NCI-H2227 treated with DMSO at 0.1 percent for 48 hours (cell line): ENCODE data around the gene TSPAN4.

ENCODE experiments used
- DNase-seq: peaks from one replicate; lab custom pipeline; 2025; lab: John Stamatoyannopoulos, UW

The TSPAN4 gene

DNA sequence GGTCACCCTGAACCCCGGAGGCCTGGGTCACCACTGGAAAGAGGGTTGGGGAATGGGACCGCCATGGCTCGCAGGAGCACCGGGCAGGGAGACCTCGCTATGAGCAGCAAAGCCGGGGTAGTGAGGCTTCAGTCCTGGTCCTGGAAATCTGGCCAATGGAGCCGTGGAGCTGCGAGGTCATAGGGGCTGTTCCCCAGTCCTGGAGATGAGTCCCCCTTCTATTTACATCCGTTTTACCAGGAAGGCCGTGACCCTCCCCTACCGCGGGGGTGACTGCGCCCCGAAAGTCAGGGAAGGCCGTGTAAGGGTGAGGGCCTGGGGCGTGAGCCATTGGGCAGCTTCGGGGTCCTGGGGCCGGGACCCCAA, 38.1 kb upstream of the TSPAN4 start:
- no peak for DNase-seq

DNA sequence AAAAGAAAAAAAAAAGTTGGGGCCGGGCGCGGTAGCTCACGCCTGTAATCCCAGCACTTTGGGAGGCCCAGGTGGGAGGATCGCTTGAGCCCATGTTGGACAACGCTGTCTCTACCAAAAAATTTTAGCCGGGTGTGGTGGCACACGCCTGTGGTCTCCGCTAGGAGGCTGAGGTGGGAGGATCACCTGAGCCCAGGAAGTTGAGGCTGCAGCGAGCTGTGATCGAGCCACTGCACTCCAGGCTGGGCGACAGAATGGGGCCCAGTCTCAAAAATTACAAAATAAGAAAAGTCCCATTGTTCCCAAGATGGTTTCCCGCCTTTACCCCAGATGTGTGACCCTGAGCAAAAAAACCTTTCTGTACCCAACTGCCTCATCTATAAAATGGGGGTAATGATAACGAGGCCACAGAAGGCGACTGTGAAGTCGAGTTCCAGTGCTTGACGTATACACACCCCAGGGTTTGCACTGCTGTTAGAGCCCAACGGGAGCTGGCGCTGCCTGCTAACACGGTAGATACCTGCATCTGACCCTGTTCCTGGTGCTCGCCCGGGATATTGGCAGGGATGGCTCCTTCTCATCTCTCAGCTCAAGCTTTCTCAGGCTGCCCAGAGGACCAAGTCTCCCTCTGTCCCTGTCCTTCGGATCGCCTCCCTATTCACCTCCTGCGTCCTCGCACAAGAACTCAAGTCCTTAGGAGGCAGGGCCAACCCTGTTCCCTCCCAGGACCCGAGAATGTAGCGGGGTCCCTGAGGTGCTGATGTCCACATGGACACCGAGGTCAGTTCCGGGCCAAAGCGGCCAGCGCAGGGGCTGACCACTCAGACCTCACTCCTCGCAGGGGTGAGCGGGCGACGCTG, 34.0 kb upstream of the TSPAN4 start:
- peak; percentile 71 for DNase-seq

GRCh38 chr11:809287-810039, 33.2 kb upstream of the TSPAN4 start, which contains the start of gene RPLP2:
Gene RPLP2, plus strand, starts transcription at chr11:809967. Its CDS starts 268 bp downstream, at chr11:810235.
- peak; percentile 100 for DNase-seq

DNA sequence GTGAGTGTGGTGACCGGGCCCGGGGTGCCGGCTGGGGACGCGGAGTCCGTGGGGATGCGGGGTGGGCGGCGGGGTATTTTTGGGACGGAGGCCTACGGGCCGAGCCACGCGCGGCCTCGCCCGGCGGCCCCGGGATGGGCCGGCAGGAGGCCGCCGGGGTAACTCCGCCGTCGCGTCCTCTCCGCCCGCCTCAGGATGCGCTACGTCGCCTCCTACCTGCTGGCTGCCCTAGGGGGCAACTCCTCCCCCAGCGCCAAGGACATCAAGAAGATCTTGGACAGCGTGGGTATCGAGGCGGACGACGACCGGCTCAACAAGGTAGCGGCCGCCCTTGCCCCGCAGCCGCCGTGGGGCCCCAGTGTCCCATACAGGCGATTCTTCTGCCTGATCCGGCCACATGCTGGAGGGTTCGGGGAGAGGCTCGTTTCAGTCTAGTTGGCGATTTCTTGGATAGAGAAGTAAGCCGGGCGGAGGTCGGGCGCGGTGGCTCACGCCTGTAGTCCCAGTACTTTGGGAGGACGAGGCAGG, 32.5 kb upstream of the TSPAN4 start:
- DNase-seq, result no peak

GRCh38 chr11:811446-812245, 31.0 kb upstream of the TSPAN4 start:
- DNase-seq, result no peak

- DNase-seq, result no peak
Measured at GRCh38 chr11:812390-812789, 30.3 kb upstream of the TSPAN4 start.

DNA sequence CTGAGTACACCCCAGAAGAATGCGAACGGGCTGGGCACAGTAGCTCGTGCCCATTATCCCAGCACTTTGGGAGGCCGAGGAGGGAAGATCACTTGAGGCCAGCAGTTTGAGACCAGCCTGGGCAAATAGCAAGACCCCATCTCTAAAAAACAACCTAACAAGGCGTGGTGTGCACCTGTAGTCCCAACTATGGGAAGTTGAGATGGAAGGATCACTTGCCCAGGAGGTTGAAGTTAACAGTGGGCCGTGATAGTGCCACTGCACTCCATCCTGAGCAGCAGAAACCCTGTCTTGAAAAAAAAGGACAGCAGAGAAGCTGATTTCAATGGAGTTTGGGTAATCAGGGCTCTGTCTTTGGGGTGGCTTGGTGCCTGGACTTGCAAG, 29.6 kb upstream of the TSPAN4 start:
- DNase-seq, result no peak

DNA sequence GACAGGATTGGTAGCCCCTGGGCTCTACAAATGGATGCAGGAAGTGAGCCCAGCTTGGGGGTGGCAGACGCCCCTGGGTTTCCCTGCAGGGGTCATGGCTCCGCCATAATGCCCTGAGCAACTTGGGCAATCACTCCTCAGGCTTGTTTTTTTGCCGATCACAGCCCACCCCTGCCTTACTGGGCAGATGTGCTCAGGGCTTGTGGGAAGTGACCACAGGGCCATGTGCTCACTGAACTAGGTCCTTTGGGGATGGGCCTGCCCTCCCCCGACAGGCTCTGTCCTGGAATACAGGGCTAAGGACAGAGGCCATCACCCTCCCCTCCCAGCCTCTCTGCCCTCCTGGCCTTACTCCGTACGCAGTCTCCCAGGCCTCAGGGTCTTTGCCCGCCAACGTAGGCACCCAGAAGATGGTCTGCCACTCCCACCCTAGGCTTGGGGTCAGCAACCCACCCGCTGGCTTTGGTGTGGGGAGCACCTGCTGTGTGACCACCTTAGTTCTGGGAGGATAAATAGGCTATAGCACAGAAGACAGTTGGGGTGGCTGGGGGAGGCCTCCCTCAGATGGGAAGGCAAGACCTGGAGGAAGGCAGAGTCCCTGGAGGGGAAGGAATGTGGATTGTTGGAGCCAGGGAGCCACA, 29.1 kb upstream of the TSPAN4 start:
- no peak for DNase-seq

DNA sequence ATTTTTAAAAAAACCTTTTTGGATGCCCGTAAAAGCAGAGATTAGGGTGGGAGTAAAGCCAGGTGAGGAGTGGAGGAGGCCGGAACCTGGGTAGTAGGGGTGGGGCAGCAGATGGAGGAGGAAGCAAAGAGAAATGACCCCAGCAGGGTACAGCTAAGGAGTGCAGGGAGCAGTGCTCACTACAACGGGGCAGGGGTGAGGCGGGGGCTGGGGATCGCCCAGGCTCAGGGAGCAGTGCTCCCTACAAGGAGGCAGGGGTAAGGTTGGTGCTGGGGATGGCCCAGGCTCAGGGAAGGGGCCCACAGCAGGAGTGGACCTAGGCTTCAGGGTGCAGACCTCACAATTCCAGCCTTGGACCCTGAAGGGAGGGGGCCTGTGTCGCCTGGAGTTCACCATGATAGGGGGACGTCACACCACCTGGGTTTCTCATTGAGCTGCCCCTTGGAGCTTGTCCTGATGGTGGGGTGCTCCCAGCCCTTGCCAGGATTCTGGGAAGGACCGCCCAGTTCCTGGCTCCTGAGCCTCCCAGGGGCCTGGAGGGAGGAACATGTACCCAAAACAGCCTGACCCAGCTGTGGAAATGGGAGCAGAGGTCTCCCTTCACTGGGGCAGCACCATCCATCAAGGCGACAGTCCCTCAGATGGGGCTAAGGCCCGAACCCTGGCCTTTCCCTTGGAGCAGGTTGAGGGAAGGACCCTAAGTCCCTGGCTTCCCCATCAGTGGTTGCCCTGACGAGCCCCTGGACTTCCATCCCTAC, 26.8 kb upstream of the TSPAN4 start:
- DNase-seq, result no peak

DNA sequence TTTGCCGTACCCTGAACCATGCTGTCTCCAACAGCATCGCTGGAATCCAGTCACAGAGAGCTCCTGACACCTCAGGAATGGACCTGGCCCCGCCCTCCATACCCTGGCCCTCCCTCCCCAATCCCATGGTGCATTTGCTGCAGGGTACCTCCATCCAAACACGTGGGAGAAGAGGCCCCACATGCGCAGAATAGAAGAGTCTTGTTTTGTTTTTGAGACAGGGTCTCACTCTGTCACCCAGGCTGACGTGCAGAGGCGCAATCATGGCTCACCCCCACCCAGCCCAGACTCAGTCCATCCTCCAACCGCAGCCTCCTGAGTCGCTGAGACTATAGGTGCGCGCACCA, 26.2 kb upstream of the TSPAN4 start:
- no peak for DNase-seq

- no peak for DNase-seq
Measured at GRCh38 chr11:818396-819128, 24.1 kb upstream of the TSPAN4 start, which contains the start of gene PNPLA2. Gene PNPLA2, plus strand, starts transcription at chr11:818914. Its CDS starts 805 bp downstream, at chr11:819719.

GRCh38 chr11:819129-819931, 23.3 kb upstream of the TSPAN4 start:
- DNase-seq, result peak; percentile 92

GRCh38 chr11:819943-820649, 22.6 kb upstream of the TSPAN4 start:
- DNase-seq, result peak; percentile 49

DNA sequence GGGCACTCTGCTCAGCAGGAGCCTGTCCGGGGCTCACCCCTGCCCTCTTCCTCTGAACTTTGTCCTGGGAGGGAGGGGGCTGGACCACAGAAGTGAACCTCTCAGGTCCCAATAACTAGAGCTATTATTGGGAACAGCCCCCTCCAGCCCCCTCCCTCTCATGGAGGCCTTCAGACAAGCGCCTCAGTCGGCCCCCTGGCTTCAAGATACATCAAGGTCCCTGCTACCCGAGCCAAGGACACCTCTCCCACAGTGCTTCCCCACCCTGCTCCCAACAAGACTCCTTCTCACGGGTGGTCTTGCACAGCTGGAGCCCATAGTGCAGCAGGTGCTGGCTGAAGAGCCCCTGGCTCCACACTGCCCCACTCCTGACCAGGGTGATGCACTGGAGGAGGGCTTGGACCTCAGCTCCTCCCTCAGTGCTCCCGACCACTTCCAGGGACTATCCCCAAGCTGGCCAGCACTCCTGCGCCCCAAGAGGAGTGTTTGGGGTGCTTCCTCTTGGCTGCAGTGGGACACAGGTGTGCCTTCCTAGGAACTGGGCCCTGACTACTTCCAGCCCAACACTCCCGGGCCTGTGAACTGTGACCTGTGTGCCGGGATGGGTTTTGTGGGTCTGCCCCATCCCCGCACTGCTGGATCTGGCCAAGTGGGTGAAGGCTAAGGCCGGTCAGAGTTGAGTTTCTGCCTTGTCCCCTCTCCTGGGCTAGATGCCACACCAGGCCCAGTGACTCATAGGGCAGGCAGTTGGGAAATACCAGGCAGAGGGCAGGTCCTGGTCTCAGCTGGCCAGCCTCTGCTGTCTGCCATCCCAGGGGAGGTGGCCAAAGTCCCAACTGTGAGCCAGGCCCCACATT, 21.8 kb upstream of the TSPAN4 start:
- DNase-seq, result no peak

DNA sequence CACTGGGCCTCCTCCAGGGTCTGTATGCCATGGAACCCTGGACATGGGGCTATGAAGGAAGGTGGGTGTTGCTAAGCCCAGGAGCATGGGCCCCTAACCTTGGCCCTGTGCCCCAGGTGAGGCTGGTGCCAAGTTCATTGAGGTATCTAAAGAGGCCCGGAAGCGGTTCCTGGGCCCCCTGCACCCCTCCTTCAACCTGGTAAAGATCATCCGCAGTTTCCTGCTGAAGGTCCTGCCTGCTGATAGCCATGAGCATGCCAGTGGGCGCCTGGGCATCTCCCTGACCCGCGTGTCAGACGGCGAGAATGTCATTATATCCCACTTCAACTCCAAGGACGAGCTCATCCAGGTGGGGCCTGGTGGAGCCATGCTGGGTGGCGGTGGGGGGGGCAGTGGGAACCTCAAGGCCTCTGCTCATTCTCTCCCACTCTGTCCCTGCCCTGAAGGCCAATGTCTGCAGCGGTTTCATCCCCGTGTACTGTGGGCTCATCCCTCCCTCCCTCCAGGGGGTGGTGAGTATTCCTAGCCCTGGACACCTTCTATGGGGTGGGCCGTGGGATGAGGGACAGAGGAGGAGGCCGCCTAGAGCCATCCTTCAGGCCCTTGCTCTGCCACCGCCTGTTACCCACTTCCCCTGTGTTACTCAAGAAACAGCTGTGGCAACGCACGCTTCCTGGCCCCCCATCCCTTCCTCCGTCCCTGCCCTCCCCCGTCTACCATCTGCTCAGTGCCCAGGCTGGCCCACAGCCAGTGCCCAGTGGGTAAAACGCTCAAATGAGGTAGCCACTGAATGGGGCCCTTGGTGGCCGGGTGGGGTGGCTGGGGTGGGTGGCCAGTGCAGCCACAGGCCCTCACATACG, 20.9 kb upstream of the TSPAN4 start:
- DNase-seq, result no peak

DNA sequence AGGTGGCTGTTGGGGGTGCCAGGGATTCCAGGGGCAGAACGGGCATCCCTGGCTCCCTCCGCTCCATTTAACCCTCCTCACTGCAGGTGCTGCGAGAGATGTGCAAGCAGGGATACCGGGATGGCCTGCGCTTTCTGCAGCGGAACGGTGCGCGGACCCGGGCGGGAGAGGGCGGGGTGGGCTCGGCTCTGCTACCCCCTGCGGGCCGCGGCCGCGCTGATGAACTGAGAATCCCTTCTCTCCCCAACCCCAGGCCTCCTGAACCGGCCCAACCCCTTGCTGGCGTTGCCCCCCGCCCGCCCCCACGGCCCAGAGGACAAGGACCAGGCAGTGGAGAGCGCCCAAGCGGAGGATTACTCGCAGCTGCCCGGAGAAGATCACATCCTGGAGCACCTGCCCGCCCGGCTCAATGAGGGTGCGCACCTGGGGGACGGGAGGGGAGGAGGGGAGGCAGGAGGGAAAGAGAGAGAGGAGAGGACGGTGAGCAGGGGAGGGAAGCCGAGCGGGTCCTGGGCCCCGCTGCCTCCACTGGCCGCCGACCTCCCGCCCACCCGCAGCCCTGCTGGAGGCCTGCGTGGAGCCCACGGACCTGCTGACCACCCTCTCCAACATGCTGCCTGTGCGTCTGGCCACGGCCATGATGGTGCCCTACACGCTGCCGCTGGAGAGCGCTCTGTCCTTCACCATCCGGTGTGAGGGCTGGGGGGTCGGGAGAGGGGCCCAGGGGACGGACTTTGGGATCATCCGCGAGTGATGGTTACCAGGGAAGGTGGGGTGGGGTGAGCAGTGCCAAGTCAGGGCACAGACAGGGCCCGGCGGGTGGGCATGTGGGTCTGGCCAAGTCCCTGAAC, 19.0 kb upstream of the TSPAN4 start:
- no peak for DNase-seq
